Measurements from ENCODE around the gene LDB2. TPM values are rescaled to one million over a fixed set of nuclear protein-coding genes. Genes with fewer than 3 reads are reported as not detected.
"Not testable (repeated sequence)": the region's sequence is repeated elsewhere in the genome, so short reads cannot be mapped to it uniquely, and the experiment has no call there.

LDB2 gene
- total and polyA plus RNA-seq, 7 donors = 7.0 to 18.9 (median 10.1) TPM

GRCh38 chr4:16572631-16573030 lies 325.8 kb downstream of the LDB2 start:
- no peak overlapping the region for H3K27ac ChIP-seq
- no peaks in the 10 kb centered on the region for H3K9me3 ChIP-seq
- TF ChIP-seq CTCF (IDR thresholded peaks at IDR 0.05) = no peak
- 77 to 86% (median 82%) methylated on average over 4 of the region's 4 CpGs for WGBS, 3 donors
- peaks cover 4% of the 10 kb centered on the region for H3K4me1 ChIP-seq
- no peaks in the 10 kb centered on the region for H3K27me3 ChIP-seq (ENCODE audit: insufficient read depth in 3 of 3, low read length in 2 of 3)
- intact Hi-C loops (cut with DNase I) = no loop called here
- ATAC-seq (no peak), DNase-seq (no peak)
- H3K36me3 ChIP-seq (ENCODE audit: insufficient read depth in 1 of 2, low read depth in 1 of 2) = no peaks in the 10 kb centered on the region
- no peak overlapping the region for H3K4me3 ChIP-seq

- no peaks in the 10 kb centered on the region for H3K27me3 ChIP-seq (ENCODE audit: insufficient read depth in 3 of 3, low read length in 2 of 3)
- peaks cover 4% of the 10 kb centered on the region for H3K4me1 ChIP-seq
- no peak for TF ChIP-seq CTCF (IDR thresholded peaks at IDR 0.05)
- 80 to 88% (median 88%) methylated on average over 3 of the region's 3 CpGs for WGBS, 3 donors
- H3K4me3 ChIP-seq = no peak overlapping the region
- DNase-seq (no peak), ATAC-seq (no peak)
- intact Hi-C loops (cut with DNase I) = no loop called here
- H3K9me3 ChIP-seq = no peaks in the 10 kb centered on the region
- no peak overlapping the region for H3K27ac ChIP-seq
- H3K36me3 ChIP-seq (ENCODE audit: insufficient read depth in 1 of 2, low read depth in 1 of 2) = no peaks in the 10 kb centered on the region
Observed at GRCh38 chr4:16572161-16572560, 326.3 kb downstream of the LDB2 start.

- 83 to 89% (median 85%) methylated on average over 2 of the region's 2 CpGs for WGBS, 3 donors
- Histone ChIP-seq H3K4me1 (peaks cover 4% of the 10 kb centered on the region), H3K27me3 (ENCODE audit: insufficient read depth in 3 of 3, low read length in 2 of 3) (no peaks in the 10 kb centered on the region), H3K9me3 (no peaks in the 10 kb centered on the region), H3K36me3 (ENCODE audit: insufficient read depth in 1 of 2, low read depth in 1 of 2) (no peaks in the 10 kb centered on the region), H3K27ac (no peak overlapping the region), H3K4me3 (no peak overlapping the region)
- intact Hi-C loops (cut with DNase I) = no loop called here
- ATAC-seq (no peak), DNase-seq (no peak)
- no peak for TF ChIP-seq CTCF (IDR thresholded peaks at IDR 0.05)
Observed at GRCh38 chr4:16569790-16570189, 328.7 kb downstream of the LDB2 start.

GRCh38 chr4:16557316-16557715 lies 341.1 kb downstream of the LDB2 start:
- intact Hi-C loops (cut with DNase I); H3K4me3 ChIP-seq; H3K27me3 ChIP-seq (ENCODE audit: insufficient read depth in 3 of 3, low read length in 2 of 3); H3K27ac ChIP-seq; ATAC-seq; DNase-seq; H3K9me3 ChIP-seq; H3K4me1 ChIP-seq; H3K36me3 ChIP-seq (ENCODE audit: insufficient read depth in 1 of 2, low read depth in 1 of 2): not testable (repeated sequence)
- 90% methylated on average over 14 of the region's 14 CpGs for WGBS, 3 donors

GRCh38 chr4:16555156-16555555 lies 343.3 kb downstream of the LDB2 start:
- ATAC-seq = no peak
- no peaks in the 10 kb centered on the region for H3K4me1 ChIP-seq
- H3K27me3 ChIP-seq (ENCODE audit: insufficient read depth in 3 of 3, low read length in 2 of 3) = no peaks in the 10 kb centered on the region
- intact Hi-C loops (cut with DNase I) = no loop called here
- H3K4me3 ChIP-seq = no peak overlapping the region
- no peak for DNase-seq
- 85 to 92% (median 90%) methylated on average over 4 of the region's 4 CpGs for WGBS, 3 donors
- H3K36me3 ChIP-seq (ENCODE audit: insufficient read depth in 1 of 2, low read depth in 1 of 2) = no peaks in the 10 kb centered on the region
- H3K9me3 ChIP-seq = no peaks in the 10 kb centered on the region
- H3K27ac ChIP-seq = no peak overlapping the region
- no peak for TF ChIP-seq CTCF (IDR thresholded peaks at IDR 0.05)

Measured in psoas muscle (tissue), 8 donors.